Breast epithelium (tissue), 4 donors: Measurements from ENCODE around the gene ZBTB48. TPM values are rescaled to one million over a fixed set of nuclear protein-coding genes. Genes with fewer than 3 reads are reported as not detected.

ENCODE experiments used
- DNase-seq, 2 donors: peaks; one replicate each; pipeline ENCODE4 v3.0.0-alpha.2; 2019; ENCODE audit warnings: low spot score in 2 of 2
- H3K27ac ChIP-seq, 2 donors: fragments of 200-600 bp; sonication (generic) in 1 of 2; one replicate each; pipeline ENCODE4 v1.5.1; 2016 to 2019; ENCODE audit warnings: mild to moderate bottlenecking in 1 of 2
- H3K27me3 ChIP-seq, 2 donors: fragments of 200-600 bp; sonication (generic) in 1 of 2; one replicate each; pipeline versions ENCODE4 v1.5.1 to v1.6.0; 2017 to 2019; ENCODE audit warnings: control low read depth in 1 of 2, mild to moderate bottlenecking in 1 of 2
- H3K36me3 ChIP-seq: fragments of 200-600 bp; one replicate; pipeline ENCODE4 v1.5.1; 2019
- H3K4me1 ChIP-seq, 2 donors: fragments of 200-600 bp; sonication (generic); one replicate each; pipeline ENCODE4 v1.5.1; 2016 to 2019; ENCODE audit warnings: control low read depth in 1 of 2
- H3K4me3 ChIP-seq, 3 donors: fragments of 200-600 bp; sonication (generic); 1 replicate in 2 of 3; 2 replicates in 1 of 3; pipeline ENCODE4 v1.5.1; 2016 to 2019; ENCODE audit warnings: mild to moderate bottlenecking in 3 of 3, moderate library complexity in 2 of 3
- H3K9me3 ChIP-seq, 2 donors: fragments of 200-600 bp; sonication (generic) in 1 of 2; one replicate each; pipeline ENCODE4 v1.5.1; 2016 to 2019; ENCODE audit warnings: control low read depth in 1 of 2
- CTCF ChIP-seq, 3 donors: fragments of 450-650 bp; IDR thresholded peaks; one replicate each; pipeline ENCODE4 v1.5.1; 2016 to 2017; ENCODE audit warnings: antibody characterized with exemption in 3 of 3, mild to moderate bottlenecking in 3 of 3, moderate library complexity in 3 of 3
- POLR2A ChIP-seq: fragments of 450-650 bp; IDR thresholded peaks from one replicate; pipeline ENCODE4 v1.6.1; 2016; ENCODE audit warnings: antibody characterized with exemption, mild to moderate bottlenecking, moderate library complexity
- POLR2AphosphoS5 ChIP-seq, 3 donors: sonication (generic); formaldehyde crosslinking; IDR thresholded peaks; one replicate each; pipeline ENCODE4 v1.6.1; 2017; ENCODE audit warnings: antibody characterized with exemption in 3 of 3
- intact Hi-C: fragments of 100-400 bp; cut with DNase I; formaldehyde crosslinking; loops from one replicate; pipeline ENCODE4 v1.15.1; 2023; ENCODE audit warnings: low total_unique reads
- total RNA-seq, 3 donors: library from RNA; depleted of rRNA; stranded (reverse); fragments of >200 nt; gene quantifications; one replicate each; pipeline ENCODE4 v1.1.0, GENCODE V29; 2016

The ZBTB48 gene
- total RNA-seq, 3 donors from 2014 or later, result 19.3 to 19.6 (median 19.4) TPM

- Histone ChIP-seq H3K4me1 (peaks cover 0 to 7% of the 10 kb centered on the region in 2 donors), H3K4me3 (peak overlapping the region; percentile 96 to 100 (median 99)), H3K9me3 (no peaks in the 10 kb centered on the region), H3K27ac (peak overlapping the region; percentile 98 to 99), H3K36me3 (no peaks in the 10 kb centered on the region), H3K27me3 (no peaks in the 10 kb centered on the region)
- no peak for TF ChIP-seq POLR2AphosphoS5 (IDR thresholded peaks at IDR 0.05)
- TF ChIP-seq POLR2A, result no peak
- no peak for TF ChIP-seq CTCF (IDR thresholded peaks at IDR 0.05)
- DNase-seq, result peak in 1 of 2 donors; percentile 63
- intact Hi-C loops, result no loop called here
Observed at GRCh38 chr1:6614019-6614928, 34.5 kb downstream of the ZBTB48 start.

DNA sequence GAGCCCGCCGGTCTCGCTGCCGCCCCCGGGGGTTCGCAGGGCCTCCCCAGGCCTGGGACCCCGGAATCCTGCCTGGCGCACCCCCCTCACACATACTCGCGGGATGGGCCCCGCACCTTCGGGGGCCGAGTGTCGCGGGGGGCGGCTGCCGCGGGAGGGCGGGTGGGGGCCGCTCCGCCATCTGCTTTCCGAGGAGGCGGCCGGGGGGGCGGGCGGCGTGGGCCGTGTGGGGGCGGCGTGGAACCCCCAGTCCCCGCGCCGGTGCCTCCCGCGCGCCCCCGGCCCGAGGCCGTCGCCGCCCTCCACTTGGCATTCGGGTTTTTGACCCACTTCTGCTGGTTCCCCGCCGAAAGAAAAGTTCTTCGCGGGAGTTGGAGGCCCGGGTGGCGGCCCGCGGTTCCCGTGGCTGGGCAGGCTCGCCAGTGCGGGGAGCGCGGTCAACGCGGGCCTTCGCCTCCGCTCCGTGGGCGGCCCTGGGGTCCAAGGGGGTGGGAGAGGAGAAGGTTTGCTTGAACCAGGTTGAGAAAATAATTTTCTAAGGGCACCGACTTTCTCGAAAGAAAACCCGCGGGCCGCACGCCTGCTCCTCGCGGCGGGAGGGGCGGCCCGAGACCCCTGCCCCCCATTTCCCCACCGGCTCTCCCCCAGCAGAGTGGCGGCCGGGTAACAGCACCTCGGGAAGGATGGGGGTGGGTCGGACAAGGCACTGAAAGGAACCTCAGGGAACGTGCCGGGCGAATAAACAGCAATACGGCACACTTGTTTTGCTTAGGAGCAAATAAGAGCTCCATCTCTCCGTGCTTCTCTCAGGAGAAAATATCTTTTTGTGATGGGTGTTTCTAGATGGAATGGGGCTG lies 35.4 kb downstream of the ZBTB48 start:
- Histone ChIP-seq H3K27ac (peak overlapping the region; percentile 98 to 99), H3K4me3 (peak overlapping the region; percentile 96 to 100 (median 99)), H3K4me1 (peaks cover 0 to 7% of the 10 kb centered on the region in 2 donors), H3K9me3 (no peaks in the 10 kb centered on the region), H3K27me3 (no peaks in the 10 kb centered on the region), H3K36me3 (no peaks in the 10 kb centered on the region)
- TF ChIP-seq POLR2A (no peak), POLR2AphosphoS5 (IDR thresholded peaks at IDR 0.05) (no peak), CTCF (IDR thresholded peaks at IDR 0.05) (no peak)
- intact Hi-C loops, result no loop called here
- no peak for DNase-seq

- Histone ChIP-seq H3K4me1 (peaks cover 5 to 17% of the 10 kb centered on the region in 2 donors), H3K27me3 (no peaks in the 10 kb centered on the region), H3K4me3 (no peak overlapping the region), H3K9me3 (no peaks in the 10 kb centered on the region), H3K27ac (no peak overlapping the region), H3K36me3 (no peaks in the 10 kb centered on the region)
- TF ChIP-seq CTCF (IDR thresholded peaks at IDR 0.05) (no peak), POLR2A (no peak), POLR2AphosphoS5 (IDR thresholded peaks at IDR 0.05) (no peak)
- DNase-seq, result no peak
- intact Hi-C loops, result no loop called here
Observed at GRCh38 chr1:6619045-6619444, 39.3 kb downstream of the ZBTB48 start.

GRCh38 chr1:6621429-6622391 lies 41.9 kb downstream of the ZBTB48 start:
- peak overlapping the region; percentile 92 to 95 for H3K27ac ChIP-seq
- no peaks in the 10 kb centered on the region for H3K9me3 ChIP-seq
- peaks cover 5 to 26% of the 10 kb centered on the region in 2 donors for H3K4me1 ChIP-seq
- intact Hi-C loops, result loop anchor here (10.0 kb wide), 1 partner anchor 67 kb away; the partner anchor contains the start of genes NOL9 and TAS1R1
- TF ChIP-seq POLR2AphosphoS5 (IDR thresholded peaks at IDR 0.05) (no peak), POLR2A (no peak), CTCF (IDR thresholded peaks at IDR 0.05) (no peak)
- peak overlapping the region in 1 of 3 donors; percentile 44 for H3K4me3 ChIP-seq
- no peak for DNase-seq
- H3K27me3 ChIP-seq, result no peaks in the 10 kb centered on the region
- no peaks in the 10 kb centered on the region for H3K36me3 ChIP-seq
